ENCODE data around the gene PLA2G2E.

The PLA2G2E gene, protein sequence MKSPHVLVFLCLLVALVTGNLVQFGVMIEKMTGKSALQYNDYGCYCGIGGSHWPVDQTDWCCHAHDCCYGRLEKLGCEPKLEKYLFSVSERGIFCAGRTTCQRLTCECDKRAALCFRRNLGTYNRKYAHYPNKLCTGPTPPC

DNA sequence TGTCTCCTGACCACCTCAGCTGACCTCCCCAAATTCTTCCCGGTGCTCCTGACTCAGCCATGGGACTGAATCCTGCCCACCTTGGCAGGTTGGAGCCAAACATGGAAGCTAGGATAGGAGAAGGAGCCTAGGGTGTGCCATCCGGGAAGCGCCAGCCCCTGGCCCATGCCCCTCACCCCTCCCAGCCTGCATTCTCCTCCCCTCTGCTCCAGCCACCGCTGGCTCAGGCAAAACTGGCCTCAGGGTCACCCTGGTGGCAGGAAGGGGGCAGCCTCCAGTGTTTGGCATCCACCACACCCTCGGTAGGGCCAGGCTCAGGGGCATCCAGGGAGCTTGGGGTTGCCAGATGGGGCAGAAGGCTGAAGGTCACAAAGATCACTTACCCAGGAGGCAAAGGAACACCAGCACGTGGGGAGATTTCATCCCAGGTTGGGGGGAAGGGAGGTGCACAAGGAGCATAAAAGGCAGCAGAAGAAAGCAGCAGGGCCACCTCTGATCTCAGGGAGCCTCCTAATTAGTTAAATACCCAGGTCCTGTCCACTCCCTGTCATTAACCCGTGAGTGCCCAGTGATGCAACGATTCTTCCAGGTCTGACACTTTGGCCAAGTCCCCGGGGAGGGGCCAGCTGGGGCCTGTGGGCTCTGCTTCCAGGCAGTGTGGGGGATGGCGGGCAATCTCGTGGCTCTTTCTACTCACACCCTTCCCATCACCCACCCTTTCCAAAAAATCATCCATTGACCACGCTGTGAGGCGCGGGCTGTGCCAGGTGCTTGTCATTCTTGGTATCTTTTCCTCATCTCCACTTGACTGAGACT is at the start of gene PLA2G2E:
Gene PLA2G2E (minus strand): TSS at position 481 of the 816 bp plus-strand sequence. CDS start 58 bp downstream, at position 423.
- no peak for DNase-seq

GRCh38 chr1:19971664-19972063 is 48.2 kb upstream of the PLA2G2E start:
- no peak for DNase-seq

GRCh38 chr1:19969898-19970660 is 46.7 kb upstream of the PLA2G2E start:
- DNase-seq, result no peak

- no peak for DNase-seq
These were observed 44.4 kb upstream of the PLA2G2E start for GRCh38 chr1:19967808-19968207.

GRCh38 chr1:19964542-19964941 is 41.1 kb upstream of the PLA2G2E start:
- no peak for DNase-seq

GRCh38 chr1:19963636-19964035 is 40.2 kb upstream of the PLA2G2E start:
- DNase-seq, result no peak

- no peak for DNase-seq
These were observed 37.2 kb upstream of the PLA2G2E start for GRCh38 chr1:19960591-19960990.

GRCh38 chr1:19957779-19958178 is 34.4 kb upstream of the PLA2G2E start:
- DNase-seq, result no peak

GRCh38 chr1:19955534-19956170 is 32.2 kb upstream of the PLA2G2E start:
- DNase-seq, result no peak

DNA sequence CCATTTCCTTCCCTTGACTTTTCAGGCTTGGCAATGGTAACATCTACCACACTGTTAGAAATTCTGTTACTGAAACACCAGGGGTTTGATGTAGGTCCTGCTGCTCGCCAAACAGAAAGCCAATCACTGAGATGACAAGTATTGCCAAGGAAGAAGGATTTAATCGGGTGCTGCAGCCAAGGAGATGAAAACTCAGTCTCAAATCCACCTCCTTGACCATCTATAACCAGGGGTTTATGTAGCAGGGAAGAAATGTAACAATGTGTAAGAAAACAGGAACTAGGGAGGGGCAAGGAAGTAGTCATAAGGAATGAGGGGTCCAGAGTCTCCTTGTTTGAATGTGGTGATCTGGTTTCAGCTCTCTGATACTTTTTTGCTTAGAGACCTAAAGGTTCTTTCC is 30.6 kb upstream of the PLA2G2E start:
- DNase-seq, result no peak

GRCh38 chr1:19949016-19949415 is 25.6 kb upstream of the PLA2G2E start:
- no peak for DNase-seq

DNA sequence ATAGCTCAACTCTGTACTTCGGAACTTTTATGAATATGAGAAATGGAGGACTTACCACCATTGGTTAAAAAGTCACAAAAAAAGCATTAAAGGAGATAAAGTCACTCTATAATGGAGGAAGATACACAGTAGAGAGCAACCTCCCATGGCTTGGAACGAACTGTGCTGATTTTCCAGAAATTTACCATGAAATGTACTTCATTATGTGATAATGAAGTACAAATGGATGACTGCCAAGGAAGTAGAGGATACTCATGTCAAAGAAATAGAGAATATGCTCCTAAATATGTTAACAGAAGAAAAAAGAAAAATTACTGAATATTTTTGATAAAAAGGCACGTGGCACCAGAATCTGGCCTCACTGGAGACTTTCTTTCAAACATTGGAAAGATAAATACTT is 23.6 kb upstream of the PLA2G2E start:
- DNase-seq, result no peak

DNA sequence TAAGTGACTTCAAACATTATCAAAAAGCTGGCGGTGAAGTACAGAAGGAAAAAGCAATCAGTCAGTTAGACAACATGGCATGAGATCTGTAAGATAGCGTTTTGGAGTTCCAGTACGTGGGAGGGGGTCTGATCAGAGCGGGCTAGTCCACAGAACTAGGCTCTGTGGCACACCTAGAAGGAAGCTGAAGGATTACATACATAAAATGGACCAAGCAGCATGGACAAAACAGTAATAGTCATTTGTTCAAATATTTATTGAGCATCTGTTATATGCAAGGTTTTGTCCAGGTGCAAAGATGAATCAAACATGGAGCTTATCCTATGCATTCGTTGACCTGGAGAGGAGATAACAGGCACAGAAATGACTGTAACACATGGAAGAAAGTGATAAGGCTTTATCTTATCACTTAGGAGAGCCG is 22.9 kb upstream of the PLA2G2E start:
- DNase-seq, result no peak

- DNase-seq, result no peak
These were observed 22.5 kb upstream of the PLA2G2E start for GRCh38 chr1:19945914-19946313.

GRCh38 chr1:19942657-19943056 is 19.2 kb upstream of the PLA2G2E start:
- DNase-seq, result no peak

DNA sequence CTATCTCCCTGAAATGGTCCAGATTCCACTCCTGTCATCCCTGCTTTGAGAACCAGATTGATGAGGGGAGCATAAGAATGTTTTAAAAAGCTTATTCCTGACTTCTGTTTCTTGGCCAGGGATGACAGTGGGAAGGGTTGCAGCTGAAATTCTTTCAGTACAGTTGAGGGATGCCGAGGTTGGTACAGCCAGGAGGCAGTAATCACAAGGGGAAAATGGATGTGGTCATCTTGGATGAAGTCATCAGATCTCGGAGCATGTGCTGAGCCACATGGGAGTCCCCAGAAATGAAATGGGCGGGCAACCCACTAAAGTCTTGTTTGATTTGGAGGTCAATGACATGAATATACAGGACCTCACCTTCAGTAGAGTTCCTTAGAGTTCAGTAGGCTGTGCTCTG is 18.7 kb upstream of the PLA2G2E start:
- no peak for DNase-seq

GRCh38 chr1:19941206-19941568 is 17.8 kb upstream of the PLA2G2E start:
- no peak for DNase-seq

DNA sequence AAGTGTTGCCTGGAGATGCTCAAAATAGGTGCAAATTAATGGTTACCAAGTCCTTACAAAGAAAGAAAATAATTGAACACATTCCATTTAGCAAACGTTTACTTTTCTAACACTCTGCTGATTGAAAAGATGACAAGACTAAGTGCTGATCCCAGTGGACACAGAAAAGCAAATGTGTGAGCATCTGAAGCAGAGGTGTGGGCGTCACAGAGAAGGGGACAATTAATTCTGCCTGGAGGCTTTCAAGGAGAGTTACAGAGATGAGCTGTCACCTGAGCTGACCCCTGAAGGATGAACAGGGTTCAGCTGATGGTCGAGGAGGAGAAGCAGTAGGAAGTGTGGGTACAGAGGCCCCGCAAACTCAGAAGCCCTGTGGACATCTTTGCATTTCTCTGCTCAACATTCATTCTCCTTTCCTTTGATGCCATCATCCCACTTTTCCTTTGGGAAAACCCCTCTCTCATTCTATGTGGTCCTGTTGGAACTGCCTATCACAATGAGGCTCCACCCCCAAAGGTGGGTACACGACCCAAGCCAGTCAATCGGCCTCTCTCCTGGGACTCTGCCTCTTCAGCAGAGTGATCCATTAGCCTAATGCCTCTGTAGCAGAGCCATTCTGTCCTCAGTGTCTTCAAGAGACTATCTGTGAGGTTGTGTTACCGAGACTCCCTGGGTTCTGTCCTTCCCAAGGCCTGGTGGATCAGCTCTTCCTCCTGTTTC is 17.2 kb upstream of the PLA2G2E start:
- DNase-seq, result no peak

GRCh38 chr1:19938472-19938871 is 15.1 kb upstream of the PLA2G2E start:
- no peak for DNase-seq

DNA sequence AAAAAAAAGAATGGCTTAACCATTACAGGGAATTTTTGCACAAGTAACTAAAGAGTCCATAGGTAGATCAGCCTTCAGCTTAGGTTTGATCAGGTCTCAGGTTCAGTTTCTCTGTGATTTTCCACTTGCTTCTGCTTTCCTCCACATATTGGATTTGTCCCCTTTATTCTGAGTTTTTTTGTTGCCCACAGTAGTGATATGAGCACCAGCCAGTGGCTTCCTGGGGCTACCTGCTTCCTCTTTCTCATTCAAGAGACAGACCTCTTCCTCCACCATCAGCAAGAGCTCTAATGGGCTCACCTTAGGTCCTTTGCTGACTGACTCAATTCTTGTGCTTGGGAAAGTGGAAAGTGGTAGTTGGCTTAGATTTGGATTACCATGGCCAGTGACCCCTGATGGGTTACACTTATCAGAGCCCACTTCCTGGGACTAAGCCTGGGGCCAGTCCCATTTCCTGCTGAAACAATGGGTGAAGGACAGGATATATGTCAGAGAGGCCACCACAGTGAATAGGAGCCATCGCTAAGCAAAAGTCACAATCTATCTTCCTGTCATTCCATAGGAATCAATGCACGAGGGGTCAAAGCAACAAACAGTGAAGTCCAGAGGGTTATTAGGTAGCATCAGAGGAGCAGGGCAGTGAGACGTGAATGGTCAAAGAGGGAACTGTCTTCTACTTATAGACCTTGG is 12.8 kb upstream of the PLA2G2E start:
- DNase-seq, result no peak

DNA sequence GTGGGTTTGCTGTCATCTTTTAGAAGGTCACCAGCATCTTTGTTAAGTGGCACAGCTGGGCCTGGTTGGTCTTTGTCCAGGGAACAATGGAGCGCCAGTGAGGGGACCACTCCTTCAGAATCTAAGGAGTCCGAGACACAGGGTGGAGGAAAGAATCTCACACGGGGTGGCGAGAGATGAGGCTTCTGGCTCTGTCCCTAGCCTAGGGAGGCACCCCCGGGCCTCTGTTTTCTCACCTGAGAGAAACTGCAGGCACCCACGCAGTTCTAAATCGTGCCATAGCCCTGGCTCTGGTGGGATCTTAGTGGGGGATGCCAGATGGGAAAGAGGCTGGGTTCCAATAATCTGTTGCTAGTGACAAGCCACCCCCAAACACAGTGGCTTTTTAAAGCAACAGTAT is 10.9 kb upstream of the PLA2G2E start:
- DNase-seq, result no peak

DNA sequence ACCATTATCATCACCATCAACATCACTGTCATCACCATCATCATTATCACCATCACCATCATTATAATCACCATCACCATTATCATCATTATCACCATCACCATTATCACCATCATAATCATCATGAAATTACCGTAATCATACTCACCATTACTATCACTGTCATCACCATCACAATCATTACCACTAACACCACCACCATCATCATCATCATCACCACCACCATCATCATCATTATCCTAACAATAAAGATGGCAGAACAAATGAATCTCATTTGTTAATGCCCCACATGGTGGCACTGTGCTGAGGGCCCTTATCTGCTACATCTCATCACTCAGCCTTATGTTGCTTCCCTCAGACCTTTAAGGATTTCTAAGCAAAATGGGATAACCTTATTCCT is 9.4 kb upstream of the PLA2G2E start:
- no peak for DNase-seq

All from activated CD4-positive, CD25-positive, alpha-beta regulatory T cell (primary cell).